Tibial artery (tissue), 4 donors: ENCODE data around the gene GPR176.

Experiments used
- DNase-seq, 2 donors: peaks; one replicate each; pipeline ENCODE4 v3.0.0-alpha.2; 2019
- H3K27ac ChIP-seq, 2 donors: fragments of 200-600 bp; sonication (generic) in 1 of 2; 1 replicate in 1 of 2; 2 replicates in 1 of 2; pipeline ENCODE4 v1.5.1; 2018 to 2019; ENCODE audit warnings: mild to moderate bottlenecking in 1 of 2
- H3K27me3 ChIP-seq, 2 donors: fragments of 200-600 bp; sonication (generic) in 1 of 2; one replicate each; pipeline versions ENCODE4 v1.5.1 to v1.6.0; 2016 to 2019
- H3K36me3 ChIP-seq, 3 donors: fragments of 200-600 bp; sonication (generic) in 2 of 3; one replicate each; pipeline ENCODE4 v1.5.1; 2016 to 2019; ENCODE audit warnings: mild to moderate bottlenecking in 2 of 3
- H3K4me1 ChIP-seq, 4 donors: fragments of 200-600 bp; sonication (generic) in 2 of 4; 1 replicate in 3 of 4; 2 replicates in 1 of 4; pipeline ENCODE4 v1.5.1; 2016 to 2019
- H3K4me3 ChIP-seq, 2 donors: fragments of 200-600 bp; sonication (generic) in 1 of 2; 1 replicate in 1 of 2; 2 replicates in 1 of 2; pipeline ENCODE4 v1.5.1; 2018 to 2019; ENCODE audit warnings: mild to moderate bottlenecking in 2 of 2
- H3K9me3 ChIP-seq, 3 donors: fragments of 200-600 bp; sonication (generic) in 1 of 3; one replicate each; pipeline ENCODE4 v1.5.1; 2016 to 2019
- CTCF ChIP-seq, 2 experiments: fragments of 200-600 bp in 1 of 2; fragments of 450-650 bp in 1 of 2; IDR thresholded peaks; one replicate each; pipeline ENCODE4 v1.5.1; 2017 to 2019; ENCODE audit warnings: antibody characterized with exemption in 2 of 2, mild to moderate bottlenecking in 1 of 2, moderate library complexity in 1 of 2
- intact Hi-C: fragments of 100-400 bp; cut with DNase I; formaldehyde crosslinking; loops from one replicate; pipeline ENCODE4 v1.15.0; 2023; ENCODE audit warnings: low total_unique reads

The GPR176 gene

GRCh38 chr15:39948817-39949216, 28.8 kb upstream of the GPR176 start:
- H3K36me3 ChIP-seq, result peaks cover 69 to 92% (median 88%) of the 10 kb centered on the region in 3 donors
- TF ChIP-seq CTCF (IDR thresholded peaks at IDR 0.05), result no peak

GRCh38 chr15:39947401-39948197, 27.5 kb upstream of the GPR176 start:
- no peaks in the 10 kb centered on the region for H3K27me3 ChIP-seq
- no peak for DNase-seq
- no peaks in the 10 kb centered on the region for H3K9me3 ChIP-seq
- peaks cover 62 to 93% (median 89%) of the 10 kb centered on the region in 3 donors for H3K36me3 ChIP-seq
- no peak overlapping the region for H3K27ac ChIP-seq
- H3K4me1 ChIP-seq, result no peaks in the 10 kb centered on the region
- no peak overlapping the region for H3K4me3 ChIP-seq
- TF ChIP-seq CTCF (IDR thresholded peaks at IDR 0.05), result no peak
- intact Hi-C loops, result no loop called here

More at GRCh38 chr15:39948817-39949216, 28.8 kb upstream of the GPR176 start:
- Histone ChIP-seq H3K9me3 (no peaks in the 10 kb centered on the region), H3K27ac (no peak overlapping the region), H3K4me3 (no peak overlapping the region), H3K27me3 (no peaks in the 10 kb centered on the region), H3K4me1 (no peaks in the 10 kb centered on the region)
- intact Hi-C loops, result no loop called here
- no peak for DNase-seq

- Histone ChIP-seq H3K27ac (no peak overlapping the region), H3K9me3 (no peaks in the 10 kb centered on the region), H3K4me3 (no peak overlapping the region), H3K4me1 (no peaks in the 10 kb centered on the region), H3K36me3 (peaks cover 62 to 88% (median 84%) of the 10 kb centered on the region in 3 donors), H3K27me3 (no peaks in the 10 kb centered on the region)
- TF ChIP-seq CTCF (IDR thresholded peaks at IDR 0.05), result no peak
- intact Hi-C loops, result no loop called here
- no peak for DNase-seq
These were observed 26.8 kb upstream of the GPR176 start for GRCh38 chr15:39946862-39947261.

GRCh38 chr15:39944726-39945125, 24.7 kb upstream of the GPR176 start:
- intact Hi-C loops, result no loop called here
- Histone ChIP-seq H3K27ac (no peak overlapping the region), H3K27me3 (no peaks in the 10 kb centered on the region), H3K9me3 (no peaks in the 10 kb centered on the region), H3K4me3 (no peak overlapping the region), H3K36me3 (peaks cover 61 to 90% (median 66%) of the 10 kb centered on the region in 3 donors), H3K4me1 (peaks cover 0 to 4% (median 0%) of the 10 kb centered on the region in 4 donors)
- no peak for DNase-seq
- no peak for TF ChIP-seq CTCF (IDR thresholded peaks at IDR 0.05)

GRCh38 chr15:39942753-39943150, 22.7 kb upstream of the GPR176 start:
- intact Hi-C loops, result no loop called here
- no peak for TF ChIP-seq CTCF (IDR thresholded peaks at IDR 0.05)
- H3K4me1 ChIP-seq, result peaks cover 0 to 24% (median 2%) of the 10 kb centered on the region in 4 donors
- H3K36me3 ChIP-seq, result peaks cover 50 to 75% (median 52%) of the 10 kb centered on the region in 3 donors
- H3K27ac ChIP-seq, result no peak overlapping the region
- no peaks in the 10 kb centered on the region for H3K27me3 ChIP-seq
- H3K4me3 ChIP-seq, result no peak overlapping the region
- no peak for DNase-seq
- no peaks in the 10 kb centered on the region for H3K9me3 ChIP-seq
